ENCODE results near the gene AIMP2.
"Not testable (repeated sequence)": the region's sequence is repeated elsewhere in the genome, so short reads cannot be mapped to it uniquely, and the experiment has no call there.

GRCh38 chr7:5979680-5980314, 29.3 kb upstream of the AIMP2 start:
- not testable (repeated sequence) for TF ChIP-seq CTCF, POLR2A (IDR thresholded peaks at IDR 0.05)
